BJ (cell line): ENCODE measurements around the gene LCNL1. TPM values are rescaled to one million over a fixed set of nuclear protein-coding genes. Genes with fewer than 3 reads are reported as not detected.
A peak's percentile ranks its signal among the peaks of the same experiment; 100 is the strongest.

Experiments
- CTCF ChIA-PET: fragments of 350-600 bp; formaldehyde crosslinking; extraction: SDS; loops from one replicate; lab custom pipeline; 2021; ENCODE audit warnings: antibody characterized with exemption, inconsistent platforms; lab: Yijun Ruan, JAX
- POLR2A ChIA-PET: fragments of 300-600 bp; sonication (Branson Sonifier 250); formaldehyde crosslinking; extraction: SDS; loops from one replicate; lab custom pipeline; 2021; ENCODE audit warnings: antibody characterized with exemption; lab: Charles Lee
- DNase-seq: peaks from one replicate; pipeline ENCODE4 v3.0.0-alpha.2; 2011; ENCODE audit warnings: low read depth
- H3K27me3 ChIP-seq: 2 replicates; pipeline ENCODE4 v1.6.0; 2011; ENCODE audit warnings: low read length; ENCODE audit not compliant: control insufficient read depth, insufficient read depth
- H3K36me3 ChIP-seq: 2 replicates; pipeline ENCODE4 v1.5.1; 2011; ENCODE audit warnings: low read length; ENCODE audit not compliant: control insufficient read depth, insufficient read depth
- H3K4me3 ChIP-seq: 2 replicates; pipeline ENCODE4 v1.5.1; 2011; ENCODE audit warnings: low read depth, mild to moderate bottlenecking, control low read depth, low read length
- CTCF ChIP-seq: IDR thresholded peaks from 2 replicates; pipeline ENCODE4 v1.5.1; 2011; ENCODE audit warnings: low read depth, mild to moderate bottlenecking, control low read depth, inconsistent platforms, low read length, moderate library complexity; ENCODE audit not compliant: insufficient read depth
- polyA plus RNA-seq: library from polyadenylated mRNA; depleted of rRNA; stranded (reverse); fragments of >200 nt; gene quantifications from 2 replicates; pipeline ENCODE4 v1.2.3, GENCODE V29; 2011

LCNL1 gene
- polyA plus RNA-seq, 1 experiment: 0.01 TPM

- no peak for TF ChIP-seq CTCF
- DNase-seq: no peak
- no peak overlapping the region for H3K4me3 ChIP-seq
- H3K27me3 ChIP-seq: no peaks in the 10 kb centered on the region; the same call in 1 of the 2 replicates
- ChIA-PET CTCF (interaction anchor here (1.1 kb wide), 1 partner anchor 39 kb away, joined by 4 read pairs; no protein-coding TSS in a partner anchor), POLR2A (no interaction called here)
- H3K36me3 ChIP-seq: no peaks in the 10 kb centered on the region
Observed at GRCh38 chr9:136990242-136990911, 7.6 kb downstream of the LCNL1 start.

- Histone ChIP-seq H3K36me3 (no peaks in the 10 kb centered on the region), H3K27me3 (no peaks in the 10 kb centered on the region), H3K4me3 (peak within 1 kb of the TSS; percentile 63)
- TF ChIP-seq CTCF: no peak
- peak; percentile 19 for DNase-seq
- POLR2A ChIA-PET: interaction anchor here (0.5 kb wide), 1 partner anchor 14 kb away, joined by 3 read pairs; no protein-coding TSS in a partner anchor
- CTCF ChIA-PET: interaction anchor here (0.7 to 5.7 kb wide), 6 partner anchors 10 to 58 kb away, joined by 3 to 30 read pairs (median 3); no protein-coding TSS in a partner anchor
Observed at GRCh38 chr9:136991993-136992818, 9.4 kb downstream of the LCNL1 start, which contains the start of gene PAXX. TSS of gene PAXX (plus strand) at chr9:136992422. CDS start at chr9:136992444, 22 bp downstream.

GRCh38 chr9:136992819-136993369, 10.1 kb downstream of the LCNL1 start:
- Histone ChIP-seq H3K4me3 (peak overlapping the region; percentile 63), H3K27me3 (no peaks in the 10 kb centered on the region), H3K36me3 (no peaks in the 10 kb centered on the region)
- ChIA-PET CTCF (interaction anchor here (1.0 to 5.7 kb wide), 4 partner anchors 9 to 42 kb away, joined by 3 to 30 read pairs (median 5); no protein-coding TSS in a partner anchor), POLR2A (no interaction called here)
- no peak for TF ChIP-seq CTCF
- DNase-seq: no peak

- no peak for DNase-seq
- no peak overlapping the region for H3K4me3 ChIP-seq
- H3K27me3 ChIP-seq: no peaks in the 10 kb centered on the region
- ChIA-PET POLR2A (interaction anchor here (0.6 kb wide), 1 partner anchor 108 kb away, joined by 3 read pairs; the partner anchor contains the start of gene TRAF2), CTCF (interaction anchor here (5.7 kb wide), 1 partner anchor 36 kb away, joined by 30 read pairs; no protein-coding TSS in a partner anchor)
- H3K36me3 ChIP-seq: no peaks in the 10 kb centered on the region
- TF ChIP-seq CTCF: no peak
Observed at GRCh38 chr9:136994180-136994887, 11.5 kb downstream of the LCNL1 start.
